NCI-H1092 (cell line): ENCODE data around the gene MTUS2.

ENCODE experiments used
- DNase-seq: peaks from one replicate; lab custom pipeline; 2025; lab: John Stamatoyannopoulos, UW

The MTUS2 gene

GRCh38 chr13:29526741-29527140 is 706.6 kb downstream of the MTUS2 start:
- DNase-seq = no peak

DNA sequence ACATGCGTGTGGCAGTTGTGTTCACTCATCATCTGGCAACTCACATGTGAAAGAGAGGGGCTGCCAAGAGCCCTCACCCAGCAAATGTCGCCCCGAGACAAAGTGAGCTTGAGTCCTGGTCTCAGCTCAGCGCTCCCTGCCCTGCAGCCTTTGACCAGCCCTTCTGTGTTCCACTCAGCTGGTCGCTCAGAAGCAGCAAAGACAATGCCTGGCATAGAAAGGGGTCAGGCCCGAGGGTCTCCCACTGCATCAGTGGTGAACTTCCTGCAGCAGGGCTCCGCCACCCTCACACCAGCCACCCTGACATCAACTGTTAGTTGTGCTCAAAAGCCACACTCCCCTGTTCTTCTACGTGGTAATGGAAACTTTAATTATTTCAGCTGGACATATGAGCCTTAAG is 707.4 kb downstream of the MTUS2 start:
- DNase-seq = no peak

DNA sequence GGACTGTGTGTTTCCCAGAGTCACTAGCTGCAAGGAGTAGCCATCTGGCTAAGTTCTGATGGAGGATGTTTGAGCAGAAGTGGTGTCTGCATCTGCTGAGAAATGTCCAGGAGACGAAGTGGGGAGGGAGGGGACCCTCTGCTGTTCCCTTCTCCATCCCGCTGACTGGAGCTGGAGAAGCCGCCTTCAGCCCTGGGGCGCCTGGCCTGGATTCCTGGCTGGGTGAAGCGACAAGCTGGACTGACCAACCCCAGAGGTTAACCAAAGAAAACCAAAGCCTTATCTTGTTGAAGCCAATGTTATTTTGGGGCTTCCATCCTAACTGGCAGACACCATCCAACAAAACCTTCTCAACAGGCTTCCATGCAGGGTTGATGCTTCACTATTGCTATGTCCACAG is 707.8 kb downstream of the MTUS2 start:
- DNase-seq = no peak

- no peak for DNase-seq
Observed at GRCh38 chr13:29529754-29530153, 709.6 kb downstream of the MTUS2 start.

- no peak for DNase-seq
Observed at GRCh38 chr13:29530901-29531300, 710.8 kb downstream of the MTUS2 start.

DNA sequence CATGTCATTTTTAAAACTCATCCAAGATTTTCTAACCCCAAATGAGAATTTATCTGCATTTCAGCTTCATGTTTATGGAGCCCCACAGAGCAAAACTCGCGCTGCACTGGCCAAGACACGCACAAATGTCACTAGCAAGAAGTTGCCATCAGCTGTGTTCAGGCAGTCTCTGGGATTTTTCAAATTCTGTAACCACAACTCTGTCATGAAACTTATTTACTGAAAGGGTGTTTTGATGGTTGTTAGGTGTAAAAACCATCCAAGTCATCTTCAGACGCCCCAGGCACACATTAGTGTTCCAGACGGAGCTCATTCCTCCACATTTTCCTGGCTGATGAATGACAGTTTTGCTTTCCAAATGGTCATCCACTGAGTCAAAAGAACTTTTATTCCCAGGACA is 712.0 kb downstream of the MTUS2 start:
- DNase-seq = no peak

DNA sequence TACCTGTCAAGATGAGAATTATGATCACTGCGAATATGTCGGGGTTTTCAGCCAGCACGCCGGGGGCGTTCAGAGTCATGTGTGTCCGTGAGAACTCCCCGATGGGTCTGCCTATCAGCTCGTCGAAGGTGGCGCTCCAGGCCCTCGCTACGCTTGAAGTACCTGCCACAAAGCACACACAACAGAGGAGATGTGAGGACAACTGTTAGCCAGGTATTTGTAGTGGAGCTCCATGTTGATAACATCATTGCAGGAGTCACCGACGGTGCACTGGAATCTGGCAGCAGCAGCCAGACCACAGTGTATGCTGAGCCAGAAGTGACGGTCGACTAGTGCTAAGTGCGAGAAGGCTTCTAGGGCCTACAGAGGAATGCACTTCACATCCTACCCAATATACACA is 712.7 kb downstream of the MTUS2 start:
- no peak for DNase-seq

- DNase-seq = no peak
Observed at GRCh38 chr13:29534083-29534482, 713.9 kb downstream of the MTUS2 start.

- no peak for DNase-seq
Observed at GRCh38 chr13:29535663-29536655, 715.8 kb downstream of the MTUS2 start.

- DNase-seq = no peak
Observed at GRCh38 chr13:29536853-29537252, 716.7 kb downstream of the MTUS2 start.

DNA sequence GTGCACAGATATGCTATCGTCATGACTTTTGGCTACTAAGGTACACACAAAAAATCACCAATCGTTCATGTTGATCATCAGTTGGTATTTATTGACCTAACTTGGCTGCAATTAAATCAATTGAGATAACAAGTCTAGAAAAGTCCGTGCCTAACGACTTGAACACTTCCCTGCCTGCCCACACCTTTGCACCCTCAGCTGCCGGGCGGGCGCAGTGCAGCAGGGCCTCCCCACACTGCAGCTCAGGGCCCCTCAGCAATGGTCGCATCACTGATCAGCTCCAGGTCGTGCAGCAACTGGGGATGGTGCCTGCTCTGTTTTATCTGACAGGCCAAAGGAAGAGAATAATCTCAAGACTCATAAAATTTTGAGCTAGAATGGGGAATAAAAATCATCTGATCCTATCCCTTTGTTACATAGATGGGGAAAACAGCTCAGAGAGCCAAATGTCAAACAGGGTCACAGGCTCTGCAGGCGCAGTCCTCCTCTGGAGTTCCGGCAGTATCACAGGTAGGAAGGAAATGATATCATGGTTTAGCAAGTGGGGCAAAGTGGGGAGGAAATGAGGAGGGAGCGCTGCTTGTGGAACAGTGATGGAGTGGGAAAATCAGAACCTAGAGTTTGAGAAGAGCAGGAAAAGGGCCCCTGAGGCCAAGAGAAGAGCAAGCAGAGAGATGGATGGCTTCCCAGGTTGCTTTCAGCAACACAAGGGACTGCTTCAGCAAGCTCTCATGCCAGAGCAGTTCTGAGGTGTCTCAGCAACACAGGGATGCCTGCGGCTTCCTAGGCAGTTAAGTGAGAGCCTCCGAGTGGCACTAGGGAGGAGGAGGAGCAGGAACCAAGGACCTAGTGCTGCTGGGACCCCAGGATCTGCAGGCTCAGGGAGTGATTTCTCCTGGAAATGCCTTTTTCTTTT is 717.9 kb downstream of the MTUS2 start:
- DNase-seq = no peak

DNA sequence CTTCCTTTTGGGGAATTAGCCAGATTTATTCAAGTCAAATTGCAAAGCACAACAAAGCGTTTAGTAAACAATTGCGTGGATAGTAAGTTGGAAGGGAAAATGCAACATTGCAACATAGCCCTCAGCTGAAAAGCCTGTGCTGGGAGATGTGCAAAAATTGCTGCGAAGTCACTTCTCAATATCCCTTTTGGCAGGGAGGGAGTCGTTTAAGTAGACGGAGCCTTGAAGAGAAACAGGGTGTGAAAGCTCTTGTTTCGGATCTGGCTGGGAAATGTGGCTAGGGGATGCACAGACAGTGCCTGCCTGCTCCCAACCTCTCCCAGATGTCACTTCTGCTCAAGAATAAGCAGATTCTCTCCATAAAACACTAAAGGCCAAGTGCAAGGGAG is 718.5 kb downstream of the MTUS2 start:
- no peak for DNase-seq

DNA sequence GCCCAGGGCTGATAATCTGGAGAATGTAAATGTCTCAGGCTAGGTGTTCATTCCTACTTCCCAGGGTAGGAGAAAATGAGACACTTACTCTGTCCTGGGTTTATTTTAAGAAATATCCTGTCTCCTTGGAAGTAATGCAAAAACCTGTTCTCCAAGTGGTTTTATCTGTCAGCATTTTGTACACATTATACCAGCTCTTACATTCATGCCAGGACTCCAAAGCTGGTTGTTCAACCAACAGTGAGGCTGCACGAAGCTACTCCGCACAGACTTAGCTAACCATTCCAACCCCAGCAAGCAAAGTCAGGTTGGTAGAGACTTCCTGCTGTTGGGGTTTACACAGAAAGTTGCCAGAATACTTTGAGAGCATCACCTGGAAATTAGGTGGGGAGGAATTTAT is 719.7 kb downstream of the MTUS2 start:
- no peak for DNase-seq

DNA sequence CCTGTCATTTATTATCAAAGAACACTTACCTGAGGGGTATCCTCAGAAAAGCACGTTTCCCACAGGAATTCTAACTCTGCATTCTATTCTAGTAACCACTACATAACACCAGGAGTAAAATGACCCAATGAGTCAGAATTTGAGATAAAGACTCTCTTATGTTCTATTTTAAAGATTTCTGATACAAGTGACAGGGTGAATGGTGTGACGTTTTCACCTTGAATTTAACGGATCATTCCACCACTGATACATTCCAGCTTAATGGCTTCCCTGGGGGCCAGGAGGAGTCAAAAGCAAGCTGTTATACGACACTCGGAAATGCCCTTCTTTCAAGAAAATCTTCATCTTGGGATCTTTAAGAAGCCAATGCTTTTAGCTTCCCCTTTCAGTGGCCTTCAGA is 720.2 kb downstream of the MTUS2 start:
- no peak for DNase-seq

DNA sequence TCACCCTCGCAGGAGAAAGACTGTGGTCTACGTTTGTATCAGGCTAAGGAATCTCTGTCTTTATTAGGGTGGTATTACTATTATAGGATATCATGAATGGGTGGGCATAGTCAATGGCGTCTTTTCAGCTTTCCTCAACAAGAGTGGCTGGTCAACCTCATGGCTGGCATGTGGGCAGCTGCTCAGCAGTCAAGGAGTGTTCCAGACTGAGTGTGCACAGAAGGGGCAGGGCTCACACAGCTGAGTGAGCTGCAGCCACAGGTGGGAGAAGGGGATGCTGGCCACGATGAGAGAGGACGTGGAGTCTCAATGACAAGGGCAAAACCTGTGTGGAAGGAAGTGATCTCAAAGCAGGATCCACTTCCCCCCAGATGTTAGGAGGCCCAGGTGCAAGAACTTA is 720.7 kb downstream of the MTUS2 start:
- no peak for DNase-seq

- DNase-seq = no peak
Observed at GRCh38 chr13:29541400-29541799, 721.3 kb downstream of the MTUS2 start.

DNA sequence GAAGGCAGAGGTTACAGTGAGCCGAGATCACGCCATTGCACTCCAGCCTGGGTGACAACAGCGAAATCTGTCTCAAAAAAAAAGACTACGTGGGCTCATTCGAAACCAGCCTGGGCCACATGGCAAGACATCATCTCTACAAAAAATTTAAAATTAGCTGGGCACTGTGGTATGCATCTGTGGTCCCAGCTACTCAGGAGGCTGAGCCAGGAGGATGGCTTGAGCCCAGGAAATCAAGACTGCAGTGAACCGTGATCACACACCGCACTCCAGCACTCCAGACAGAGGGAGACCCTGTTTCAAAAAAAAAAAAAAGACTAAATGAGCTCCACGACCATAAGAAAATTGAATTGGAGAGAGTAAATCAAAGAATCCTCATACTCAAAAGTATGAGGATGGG is 722.2 kb downstream of the MTUS2 start:
- no peak for DNase-seq

- no peak for DNase-seq
Observed at GRCh38 chr13:29543230-29544215, 723.4 kb downstream of the MTUS2 start.

DNA sequence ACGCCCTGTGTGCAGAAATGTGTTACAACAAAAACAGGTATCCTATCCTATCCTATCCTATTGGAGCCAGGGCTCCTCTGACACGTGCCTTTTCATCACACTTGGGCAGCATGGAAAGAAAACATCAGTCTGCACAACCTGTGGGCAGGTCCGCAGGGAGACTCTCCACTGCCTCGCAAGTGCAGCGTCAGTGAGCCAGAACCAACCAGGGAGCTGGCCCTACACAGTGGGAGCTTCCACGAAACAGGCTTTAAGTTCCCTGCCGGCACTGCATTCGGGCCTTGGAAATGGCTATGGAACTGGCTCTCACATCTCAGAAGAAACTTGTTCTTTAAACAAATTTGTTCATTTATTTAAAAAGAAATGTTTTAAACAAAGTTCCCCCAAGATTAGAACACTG is 725.8 kb downstream of the MTUS2 start:
- no peak for DNase-seq

DNA sequence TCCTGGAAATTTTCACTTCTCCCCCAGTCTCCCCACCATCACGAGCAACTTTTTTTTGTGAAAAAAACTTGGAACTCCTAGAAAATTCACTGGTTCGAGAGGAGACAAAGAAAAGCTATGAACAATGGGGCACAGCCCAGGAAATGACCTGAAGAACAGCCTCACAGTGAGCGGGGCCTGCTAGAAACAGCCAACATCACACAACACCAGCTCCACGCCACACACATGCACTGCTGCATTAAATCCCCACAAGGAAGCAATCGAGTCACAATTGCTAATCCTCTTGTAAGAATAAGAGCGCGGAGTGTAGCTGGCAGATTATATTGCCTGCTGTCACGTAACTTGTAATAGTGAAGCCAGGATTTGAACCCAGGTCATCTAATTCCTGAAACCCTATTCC is 726.5 kb downstream of the MTUS2 start:
- DNase-seq = no peak

DNA sequence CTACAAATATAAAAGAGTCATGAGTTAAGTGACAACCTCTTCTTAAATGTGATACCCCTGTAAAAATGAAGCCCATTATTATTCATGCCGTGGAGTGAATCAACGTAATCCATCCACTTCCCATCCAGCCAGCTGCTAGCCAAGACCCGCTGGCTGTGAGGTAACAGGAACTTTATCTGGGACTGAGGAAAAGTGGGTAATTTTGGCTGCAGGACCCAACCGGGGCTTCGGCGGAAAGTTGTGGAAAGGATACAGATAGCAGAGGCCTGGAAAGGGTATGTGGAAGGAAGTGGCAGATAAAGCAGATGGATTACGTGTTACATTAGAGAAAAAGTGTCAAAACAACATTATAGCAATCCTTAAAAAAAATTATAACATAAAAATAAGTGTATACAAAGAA is 727.0 kb downstream of the MTUS2 start:
- no peak for DNase-seq

DNA sequence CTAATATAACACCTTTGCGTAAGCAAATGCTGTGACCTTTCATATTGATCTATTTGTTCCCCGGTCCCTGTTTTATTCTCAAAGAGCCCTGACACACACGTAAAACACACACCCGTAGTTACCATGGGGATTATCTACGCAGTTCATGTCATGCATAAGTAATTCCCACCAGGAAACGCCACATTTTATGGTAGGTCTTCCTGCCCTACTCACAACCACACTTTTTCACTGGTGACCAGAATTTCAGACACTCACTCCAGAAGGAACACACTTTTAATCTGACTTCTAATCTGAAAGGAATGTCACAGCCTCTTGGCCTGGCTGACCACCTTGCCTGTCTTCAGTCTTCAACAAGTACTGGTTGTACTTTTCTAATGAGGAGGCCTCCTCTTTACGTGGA is 728.6 kb downstream of the MTUS2 start:
- DNase-seq = no peak
